PC-9 (cell line): ENCODE results near the gene ENPP3. TPM values are rescaled to one million over a fixed set of nuclear protein-coding genes. Genes with fewer than 3 reads are reported as not detected.

ENCODE experiments used
- BruUV-seq: library from RNA; stranded (reverse); fragments of 400-500 nt; replicated peaks from 2 replicates; lab custom pipeline; 2021; lab: Mats Ljungman, UMichigan
- CTCF ChIA-PET: fragments of 300-600 bp; sonication (Branson Sonifier 250); formaldehyde crosslinking; loops from one replicate; lab custom pipeline; 2022; ENCODE audit warnings: antibody characterized with exemption; lab: Charles Lee
- POLR2A ChIA-PET: fragments of 300-600 bp; sonication (Branson Sonifier 250); formaldehyde crosslinking; loops from one replicate; lab custom pipeline; 2022; ENCODE audit warnings: antibody characterized with exemption; ENCODE audit not compliant: unreplicated experiment; lab: Charles Lee
- DNase-seq, 2 experiments: peaks; one replicate each; pipeline versions ENCODE4 v3.0.0 to v3.0.0-alpha.2; 2015 to 2022; ENCODE audit warnings: mixed read lengths in 1 of 2
- H2AFZ ChIP-seq: fragments of 200-600 bp; sonication (generic); 2 replicates; pipeline ENCODE4 v1.8.1; 2017; ENCODE audit warnings: antibody characterized with exemption
- H3F3A ChIP-seq: fragments of 200-600 bp; sonication (generic); 2 replicates; pipeline ENCODE4 v1.8.1; 2017; ENCODE audit warnings: antibody characterized with exemption, mild to moderate bottlenecking, low read depth; ENCODE audit not compliant: insufficient read depth
- H3K27ac ChIP-seq: fragments of 200-600 bp; sonication (generic); 2 replicates; pipeline ENCODE4 v1.6.1; 2016; ENCODE audit warnings: mixed run types
- H3K27me3 ChIP-seq: fragments of 200-600 bp; sonication (generic); 2 replicates; pipeline ENCODE4 v1.6.1; 2016; ENCODE audit warnings: low read depth, mixed run types; ENCODE audit not compliant: insufficient read depth
- H3K36me3 ChIP-seq: fragments of 200-600 bp; sonication (generic); 2 replicates; pipeline ENCODE4 v1.6.1; 2016; ENCODE audit warnings: low read depth, mixed run types
- H3K4me1 ChIP-seq: fragments of 200-600 bp; sonication (generic); replicated peaks from 2 replicates; pipeline ENCODE4 v1.6.1; 2016; ENCODE audit warnings: mixed run types; ENCODE audit not compliant: insufficient read depth
- H3K4me2 ChIP-seq: fragments of 200-600 bp; sonication (generic); 2 replicates; pipeline ENCODE4 v1.6.1; 2017; ENCODE audit warnings: mixed run types
- H3K4me3 ChIP-seq: fragments of 200-600 bp; sonication (generic); 2 replicates; pipeline ENCODE4 v1.6.1; 2016; ENCODE audit warnings: mixed run types
- H3K79me2 ChIP-seq: fragments of 200-600 bp; sonication (generic); 2 replicates; pipeline ENCODE4 v1.6.1; 2017; ENCODE audit warnings: low read depth, mixed run types
- H3K9me2 ChIP-seq: fragments of 200-600 bp; sonication (generic); 2 replicates; pipeline ENCODE4 v1.8.1; 2017; ENCODE audit warnings: mild to moderate bottlenecking; ENCODE audit not compliant: insufficient read depth
- H3K9me3 ChIP-seq: fragments of 200-600 bp; sonication (generic); 2 replicates; pipeline ENCODE4 v1.8.1; 2016; ENCODE audit warnings: low read depth; ENCODE audit not compliant: insufficient read depth
- H4K20me1 ChIP-seq: fragments of 200-600 bp; sonication (generic); 2 replicates; pipeline ENCODE4 v1.8.1; 2017; ENCODE audit not compliant: insufficient read depth
- EZH2 ChIP-seq: fragments of 200-600 bp; sonication (generic); IDR thresholded peaks from 2 replicates; pipeline ENCODE4 v1.8.0; 2017; ENCODE audit warnings: antibody characterized with exemption, low read depth
- intact Hi-C: fragments of 100-400 bp; cut with micrococcal nuclease; formaldehyde crosslinking; loops from one replicate; pipeline ENCODE4 v1.10.0; 2022; ENCODE audit not compliant: unreplicated experiment
- total RNA-seq: library from RNA; stranded (reverse); gene quantifications from 2 replicates; pipeline ENCODE4 v1.2.3, GENCODE V29; 2021
- TF ChIP-seq, protein P1 (sequence below): fragments of 200-600 bp; sonication (generic); conservative IDR thresholded peaks from 2 replicates; pipeline ENCODE4 v1.6.1; 2017; ENCODE audit warnings: mixed run types, antibody characterized with exemption, mild to moderate bottlenecking, moderate library complexity

Gene ENPP3
- total RNA-seq, 1 experiment from 2014 or later, result not detected

DNA sequence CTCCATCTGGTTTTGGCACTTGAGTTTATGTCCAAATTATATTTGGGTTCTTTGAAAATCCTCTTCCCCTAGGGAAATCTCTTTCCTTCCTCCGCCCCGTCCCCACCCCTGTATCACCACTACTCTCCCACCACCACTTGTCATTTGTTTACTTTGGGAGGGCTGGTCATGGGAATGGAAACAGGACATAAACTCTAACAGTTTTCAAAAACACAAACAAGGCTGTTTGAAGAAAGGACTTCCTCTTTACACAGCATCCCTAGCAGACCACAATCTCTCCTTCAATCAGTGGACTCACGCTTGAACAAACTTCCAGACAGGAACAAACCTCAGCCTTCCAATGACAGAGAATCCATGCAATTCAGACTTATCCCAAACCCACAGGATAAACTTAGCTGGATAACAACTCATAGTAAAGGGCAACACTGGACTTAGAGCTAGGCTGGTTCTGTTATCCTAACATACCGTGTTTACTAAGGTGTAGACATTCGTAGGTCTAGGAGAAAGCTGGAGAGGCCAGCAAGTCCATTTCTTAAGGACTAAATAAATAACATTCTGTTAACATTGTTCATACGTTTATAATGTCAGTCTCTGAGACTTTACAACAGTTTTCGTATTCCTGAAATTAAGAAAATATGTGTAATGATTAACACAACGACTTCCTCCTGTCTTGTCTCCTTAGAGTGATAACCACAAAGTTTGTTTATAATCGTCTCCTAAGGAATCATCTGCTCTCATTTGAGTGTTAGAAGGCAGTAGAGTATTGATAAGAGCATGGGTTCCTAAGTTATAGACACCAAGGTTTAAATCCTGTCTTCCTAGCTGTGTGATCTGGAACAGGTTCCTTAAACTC lies 117.8 kb downstream of the ENPP3 start:
- intact Hi-C loops, result no loop called here
- H3K9me3 ChIP-seq, result no peaks in the 10 kb centered on the region
- no peaks in the 10 kb centered on the region for H3K36me3 ChIP-seq
- no peak overlapping the region for H2AFZ ChIP-seq
- H3K79me2 ChIP-seq, result no peaks in the 10 kb centered on the region
- CTCF ChIA-PET, result no interaction called here
- H3K9me2 ChIP-seq, result no peaks in the 10 kb centered on the region
- H3K4me2 ChIP-seq, result no peak overlapping the region
- no peaks in the 10 kb centered on the region for H3F3A ChIP-seq
- no TSS peak for BruUV-seq
- DNase-seq, result peak in 1 of 2 experiments; percentile 32
- H4K20me1 ChIP-seq, result no peaks in the 10 kb centered on the region
- no peaks in the 10 kb centered on the region for H3K4me1 ChIP-seq
- no peaks in the 10 kb centered on the region for H3K27me3 ChIP-seq
- no peak overlapping the region for H3K27ac ChIP-seq
- H3K4me3 ChIP-seq, result no peak overlapping the region
- POLR2A ChIA-PET, result no interaction called here
- TF ChIP-seq EZH2, result no peak
- TF ChIP-seq, protein P1, sequence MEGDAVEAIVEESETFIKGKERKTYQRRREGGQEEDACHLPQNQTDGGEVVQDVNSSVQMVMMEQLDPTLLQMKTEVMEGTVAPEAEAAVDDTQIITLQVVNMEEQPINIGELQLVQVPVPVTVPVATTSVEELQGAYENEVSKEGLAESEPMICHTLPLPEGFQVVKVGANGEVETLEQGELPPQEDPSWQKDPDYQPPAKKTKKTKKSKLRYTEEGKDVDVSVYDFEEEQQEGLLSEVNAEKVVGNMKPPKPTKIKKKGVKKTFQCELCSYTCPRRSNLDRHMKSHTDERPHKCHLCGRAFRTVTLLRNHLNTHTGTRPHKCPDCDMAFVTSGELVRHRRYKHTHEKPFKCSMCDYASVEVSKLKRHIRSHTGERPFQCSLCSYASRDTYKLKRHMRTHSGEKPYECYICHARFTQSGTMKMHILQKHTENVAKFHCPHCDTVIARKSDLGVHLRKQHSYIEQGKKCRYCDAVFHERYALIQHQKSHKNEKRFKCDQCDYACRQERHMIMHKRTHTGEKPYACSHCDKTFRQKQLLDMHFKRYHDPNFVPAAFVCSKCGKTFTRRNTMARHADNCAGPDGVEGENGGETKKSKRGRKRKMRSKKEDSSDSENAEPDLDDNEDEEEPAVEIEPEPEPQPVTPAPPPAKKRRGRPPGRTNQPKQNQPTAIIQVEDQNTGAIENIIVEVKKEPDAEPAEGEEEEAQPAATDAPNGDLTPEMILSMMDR, result no peak

DNA sequence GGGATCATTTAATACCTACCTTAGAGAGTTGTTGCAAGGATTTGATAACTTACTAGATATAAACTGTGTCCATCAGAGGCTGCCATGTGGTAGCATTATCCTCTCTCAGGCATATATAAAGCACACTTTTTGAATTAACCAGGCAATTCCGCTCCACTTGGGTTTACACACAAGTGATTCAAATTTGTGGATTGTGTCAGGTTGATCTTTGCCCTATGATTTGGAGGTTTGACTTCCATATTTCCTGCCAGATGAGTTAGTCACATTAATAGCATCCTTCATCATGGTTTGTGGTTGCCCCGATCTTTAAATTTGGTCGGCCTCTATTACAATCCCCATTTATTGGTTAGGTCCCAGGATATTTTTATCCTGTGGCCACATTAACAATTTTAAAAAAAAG lies 118.5 kb downstream of the ENPP3 start:
- BruUV-seq, result no TSS peak
- no peak overlapping the region for H3K4me3 ChIP-seq
- no peaks in the 10 kb centered on the region for H3K36me3 ChIP-seq
- no peaks in the 10 kb centered on the region for H3K79me2 ChIP-seq
- no peak overlapping the region for H2AFZ ChIP-seq
- intact Hi-C loops, result no loop called here
- CTCF ChIA-PET, result no interaction called here
- no peaks in the 10 kb centered on the region for H3K4me1 ChIP-seq
- no peaks in the 10 kb centered on the region for H3K9me3 ChIP-seq
- no peak overlapping the region for H3K4me2 ChIP-seq
- H3F3A ChIP-seq, result no peaks in the 10 kb centered on the region
- H4K20me1 ChIP-seq, result no peaks in the 10 kb centered on the region
- H3K27me3 ChIP-seq, result no peaks in the 10 kb centered on the region
- H3K27ac ChIP-seq, result no peak overlapping the region
- TF ChIP-seq, protein P1, result no peak
- no peak for TF ChIP-seq EZH2
- H3K9me2 ChIP-seq, result no peaks in the 10 kb centered on the region
- POLR2A ChIA-PET, result no interaction called here
- no peak for DNase-seq

DNA sequence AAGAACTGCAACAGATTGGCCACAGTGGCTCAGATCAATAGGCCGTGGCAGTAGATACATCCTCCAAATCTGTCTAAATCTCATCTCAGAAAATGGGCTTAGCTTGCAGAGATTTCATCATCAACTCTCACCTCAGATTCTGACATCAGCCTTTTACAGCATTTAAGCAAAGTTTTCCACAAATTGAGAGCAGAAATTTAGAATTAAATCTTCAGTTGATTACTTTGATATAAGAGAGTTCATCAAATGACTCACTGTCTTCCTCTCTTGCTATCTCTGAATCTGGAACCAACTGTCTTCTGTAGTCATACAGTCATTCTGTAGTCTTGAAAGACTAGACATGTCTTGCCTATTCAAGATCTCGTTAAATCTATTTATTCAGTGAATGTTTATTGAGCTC lies 118.9 kb downstream of the ENPP3 start:
- H3K9me2 ChIP-seq, result no peaks in the 10 kb centered on the region
- intact Hi-C loops, result no loop called here
- no peak overlapping the region for H2AFZ ChIP-seq
- no peaks in the 10 kb centered on the region for H3F3A ChIP-seq
- no peaks in the 10 kb centered on the region for H4K20me1 ChIP-seq
- H3K36me3 ChIP-seq, result no peaks in the 10 kb centered on the region
- H3K4me2 ChIP-seq, result no peak overlapping the region
- H3K27ac ChIP-seq, result no peak overlapping the region
- POLR2A ChIA-PET, result no interaction called here
- CTCF ChIA-PET, result no interaction called here
- BruUV-seq, result no TSS peak
- H3K4me1 ChIP-seq, result no peaks in the 10 kb centered on the region
- no peak for DNase-seq
- H3K9me3 ChIP-seq, result no peaks in the 10 kb centered on the region
- no peak overlapping the region for H3K4me3 ChIP-seq
- H3K79me2 ChIP-seq, result no peaks in the 10 kb centered on the region
- H3K27me3 ChIP-seq, result no peaks in the 10 kb centered on the region
- TF ChIP-seq EZH2, result no peak
- TF ChIP-seq, protein P1, result no peak
